Activated naive CD8-positive, alpha-beta T cell treated with anti-CD3 and anti-CD28 coated beads, Interleukin-2, amount 10 ng/mL, durations not matched to agents 7 days and 5 days (primary cell): ENCODE data around the gene MYH6. TPM values are rescaled to one million over a fixed set of nuclear protein-coding genes. Genes with fewer than 3 reads are reported as not detected.
"Not testable (repeated sequence)": the region's sequence is repeated elsewhere in the genome, so short reads cannot be mapped to it uniquely, and the experiment has no call there.

Source experiments
- ATAC-seq: fragments of 150-1000 bp; cut with Tn5 transposase; one replicate; pipeline ENCODE4 v1.10.0; 2021; ENCODE audit warnings: low read depth, moderate library complexity
- POLR2A ChIA-PET: fragments of 350-600 bp; sonication (Branson Sonifier 250); formaldehyde crosslinking; loops from one replicate; lab custom pipeline; 2021; ENCODE audit warnings: antibody characterized with exemption; lab: Charles Lee
- DNase-seq: peaks from one replicate; pipeline ENCODE4 v3.0.0; 2021
- H3K27ac Mint-ChIP-seq: one replicate; pipeline ENCODE4 v1.8.0; 2022; ENCODE audit warnings: mild to moderate bottlenecking, mixed read lengths
- H3K27me3 Mint-ChIP-seq: one replicate; pipeline ENCODE4 v1.8.0; 2022; ENCODE audit warnings: mild to moderate bottlenecking, moderate library complexity, mixed read lengths
- H3K36me3 Mint-ChIP-seq: one replicate; pipeline ENCODE4 v1.8.0; 2021; ENCODE audit warnings: mild to moderate bottlenecking, mixed read lengths
- H3K4me1 Mint-ChIP-seq: one replicate; pipeline ENCODE4 v1.8.0; 2021; ENCODE audit warnings: mixed read lengths
- H3K4me3 Mint-ChIP-seq: one replicate; pipeline ENCODE4 v1.8.0; 2022; ENCODE audit warnings: mild to moderate bottlenecking, moderate library complexity, mixed read lengths
- H3K9me3 Mint-ChIP-seq: one replicate; pipeline ENCODE4 v1.8.0; 2021; ENCODE audit warnings: mixed read lengths
- total RNA-seq, 2 experiments: library from RNA; stranded (reverse); gene quantifications; one replicate each; pipeline ENCODE4 v1.2.3, GENCODE V29; 2021

MYH6 gene
- total RNA-seq, 2 experiments from 2014 or later, result not detected

DNA sequence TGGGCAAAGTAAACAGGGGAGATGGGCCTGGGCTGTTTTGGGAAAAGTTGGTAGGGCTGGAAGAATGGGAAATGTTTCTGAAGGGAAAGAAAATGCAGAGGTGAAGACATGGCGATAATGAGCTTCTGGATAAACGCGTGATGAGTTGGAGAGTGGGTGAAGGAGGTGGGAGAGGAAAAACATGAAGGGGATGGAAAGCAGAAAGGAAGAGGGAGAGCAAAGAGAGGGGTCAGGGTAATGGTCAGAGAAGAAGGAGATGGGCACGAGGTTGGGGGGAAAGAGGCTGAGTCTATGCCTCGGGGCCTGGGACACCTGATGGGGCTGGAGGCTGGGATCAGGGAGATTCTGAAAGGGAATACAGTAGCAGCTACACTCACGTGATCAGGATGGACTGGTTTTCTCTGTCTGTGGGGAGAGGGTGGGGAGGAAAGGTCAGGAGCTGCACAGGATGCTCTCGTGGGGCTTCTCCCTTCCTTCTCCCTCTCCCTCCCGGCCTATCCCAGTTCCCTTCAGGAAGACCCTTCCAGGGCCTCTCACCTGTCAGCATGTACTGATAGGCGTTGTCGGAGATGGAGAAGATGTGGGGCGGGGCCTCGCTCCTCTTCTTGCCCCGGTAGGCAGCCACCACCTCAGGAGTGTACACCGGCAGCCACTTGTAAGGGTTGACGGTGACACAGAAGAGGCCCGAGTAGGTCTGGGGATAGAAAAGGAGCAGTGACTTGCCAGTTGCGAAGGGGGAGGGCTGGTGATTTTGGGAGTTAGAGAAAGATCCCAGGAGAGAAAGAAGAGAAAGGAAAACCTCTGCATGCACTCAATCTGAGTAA, 24.2 kb upstream of the MYH6 start:
- no peak for ATAC-seq
- H3K27me3 Mint-ChIP-seq, result peaks cover 4% of the 10 kb centered on the region
- no peak overlapping the region for H3K27ac Mint-ChIP-seq
- peaks cover 5% of the 10 kb centered on the region for H3K4me1 Mint-ChIP-seq
- H3K4me3 Mint-ChIP-seq, result no peak overlapping the region
- POLR2A ChIA-PET, result no interaction called here
- H3K9me3 Mint-ChIP-seq, result no peaks in the 10 kb centered on the region
- H3K36me3 Mint-ChIP-seq, result no peaks in the 10 kb centered on the region
- peak; percentile 13 for DNase-seq

DNA sequence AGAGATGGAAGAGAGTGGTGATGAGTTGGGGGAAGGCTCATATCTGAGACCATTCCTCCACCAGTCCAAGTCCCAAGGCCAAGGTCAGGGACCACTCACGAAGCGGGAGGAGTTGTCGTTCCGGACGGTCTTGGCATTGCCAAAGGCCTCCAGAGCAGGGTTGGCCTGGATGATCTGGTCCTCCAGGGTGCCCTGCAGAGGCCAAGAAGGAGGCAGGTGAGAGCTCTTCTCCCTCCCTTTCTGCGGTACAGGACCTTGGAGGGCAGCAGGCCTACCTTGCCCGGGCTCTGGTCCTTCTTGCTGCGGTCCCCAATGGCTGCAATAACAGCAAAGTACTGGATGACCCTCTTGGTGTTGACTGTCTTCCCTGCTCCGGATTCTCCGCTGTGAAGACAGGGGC, 23.4 kb upstream of the MYH6 start:
- Mint-ChIP-seq H3K4me1 (peaks cover 5% of the 10 kb centered on the region), H3K36me3 (no peaks in the 10 kb centered on the region), H3K9me3 (no peaks in the 10 kb centered on the region), H3K27me3 (peaks cover 4% of the 10 kb centered on the region), H3K27ac (no peak overlapping the region), H3K4me3 (no peak overlapping the region)
- DNase-seq (peak; percentile 9), ATAC-seq (no peak)
- POLR2A ChIA-PET, result no interaction called here

DNA sequence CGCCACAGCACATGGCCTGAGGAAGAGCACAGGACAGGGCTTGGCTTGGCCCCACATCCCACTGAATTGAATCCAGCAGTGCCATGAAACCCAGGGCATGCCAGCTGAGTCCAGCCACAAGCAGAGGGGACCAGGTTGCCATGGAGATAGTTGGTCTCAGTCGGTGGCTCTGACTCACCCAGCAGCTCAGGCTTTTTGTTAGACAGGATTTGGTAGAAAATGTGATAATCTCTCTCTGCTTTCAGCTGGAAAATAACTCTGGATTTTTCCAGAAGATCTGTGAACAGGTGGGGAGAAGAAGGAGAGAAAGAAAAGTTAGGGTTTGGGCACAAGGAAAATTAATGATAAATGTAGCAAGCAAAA, 22.6 kb upstream of the MYH6 start:
- Mint-ChIP-seq H3K9me3 (no peaks in the 10 kb centered on the region), H3K27ac (no peak overlapping the region), H3K27me3 (peaks cover 4% of the 10 kb centered on the region), H3K4me1 (peaks cover 5% of the 10 kb centered on the region), H3K36me3 (no peaks in the 10 kb centered on the region), H3K4me3 (no peak overlapping the region)
- ATAC-seq, result no peak
- POLR2A ChIA-PET, result no interaction called here
- peak; percentile 10 for DNase-seq

DNA sequence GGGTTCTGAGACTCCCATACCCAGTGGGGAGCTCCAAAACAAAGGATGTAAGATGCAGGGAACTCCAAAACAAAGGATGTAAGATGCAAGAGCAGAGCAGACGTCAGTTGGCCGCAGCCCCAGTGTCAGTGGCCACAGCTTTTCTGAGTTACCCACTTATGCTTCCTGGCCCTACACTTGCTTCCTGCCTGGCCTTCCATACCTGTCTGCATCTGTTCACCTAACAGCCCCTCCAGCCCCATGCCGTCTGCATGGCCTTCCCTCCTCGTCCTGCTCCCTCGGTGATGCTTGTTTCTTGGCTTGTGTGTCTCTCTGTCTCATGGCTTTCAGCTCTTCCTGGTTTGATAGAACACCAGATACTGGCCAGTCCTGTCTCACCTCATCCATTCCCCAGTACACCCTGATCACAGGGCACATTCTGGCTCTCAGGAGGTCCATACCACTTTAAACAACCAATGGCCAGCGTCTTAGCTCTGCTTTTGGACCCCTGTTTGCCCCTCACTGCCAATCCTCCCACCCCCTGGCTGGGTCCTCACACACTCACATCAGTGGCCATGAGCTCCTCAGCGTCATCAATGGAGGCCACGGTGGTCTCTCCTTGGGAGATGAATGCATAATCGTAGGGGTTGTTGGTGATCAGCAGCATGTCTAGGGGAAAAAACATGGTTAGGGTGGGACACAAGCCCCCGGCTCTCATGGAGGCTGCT, 22.1 kb upstream of the MYH6 start:
- Mint-ChIP-seq H3K27ac (no peak overlapping the region), H3K27me3 (peaks cover 4% of the 10 kb centered on the region), H3K9me3 (no peaks in the 10 kb centered on the region), H3K36me3 (no peaks in the 10 kb centered on the region), H3K4me3 (no peak overlapping the region), H3K4me1 (peaks cover 5% of the 10 kb centered on the region)
- POLR2A ChIA-PET, result no interaction called here
- ATAC-seq (no peak), DNase-seq (no peak)

DNA sequence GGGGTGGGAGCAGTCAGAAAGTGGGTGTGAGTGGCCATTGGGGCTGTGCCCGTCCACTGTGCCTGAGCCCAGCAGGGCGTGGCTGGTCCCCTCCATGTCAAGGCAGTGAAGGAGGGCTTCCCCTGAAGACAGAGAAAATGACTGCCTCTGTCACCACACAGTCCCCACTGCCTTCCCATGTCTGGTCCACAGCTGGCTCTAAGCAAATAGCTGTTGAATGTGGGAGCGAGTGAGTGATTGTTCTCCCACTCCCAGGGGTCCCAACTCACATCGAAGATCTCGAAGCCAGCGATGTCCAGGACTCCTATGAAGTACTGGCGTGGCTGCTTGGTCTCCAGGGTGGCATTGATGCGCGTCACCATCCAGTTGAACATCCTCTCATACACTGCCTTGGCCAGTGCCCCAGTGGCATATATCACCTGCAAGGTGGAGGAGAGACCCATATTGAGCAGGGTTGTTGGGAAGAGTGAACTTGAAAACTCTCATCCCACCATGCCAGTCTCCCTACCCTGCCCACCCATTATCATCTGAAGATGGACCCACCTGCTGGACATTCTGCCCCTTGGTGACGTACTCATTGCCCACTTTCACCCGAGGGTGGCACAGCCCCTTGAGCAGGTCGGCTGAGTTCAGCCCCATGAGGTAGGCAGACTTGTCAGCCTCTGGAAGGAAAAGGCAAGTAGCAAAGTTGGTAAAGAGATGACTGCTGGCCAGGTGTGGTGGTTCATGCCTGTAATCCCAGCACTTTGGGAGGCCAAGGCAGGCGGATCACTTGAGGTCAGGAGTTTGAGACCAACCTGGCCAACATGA, 20.8 kb upstream of the MYH6 start:
- H3K36me3 Mint-ChIP-seq, result no peaks in the 10 kb centered on the region
- no peaks in the 10 kb centered on the region for H3K9me3 Mint-ChIP-seq
- DNase-seq, result no peak
- ATAC-seq, result no peak
- peaks cover 4% of the 10 kb centered on the region for H3K27me3 Mint-ChIP-seq
- no peak overlapping the region for H3K4me3 Mint-ChIP-seq
- peaks cover 5% of the 10 kb centered on the region for H3K4me1 Mint-ChIP-seq
- no peak overlapping the region for H3K27ac Mint-ChIP-seq
- POLR2A ChIA-PET, result no interaction called here

DNA sequence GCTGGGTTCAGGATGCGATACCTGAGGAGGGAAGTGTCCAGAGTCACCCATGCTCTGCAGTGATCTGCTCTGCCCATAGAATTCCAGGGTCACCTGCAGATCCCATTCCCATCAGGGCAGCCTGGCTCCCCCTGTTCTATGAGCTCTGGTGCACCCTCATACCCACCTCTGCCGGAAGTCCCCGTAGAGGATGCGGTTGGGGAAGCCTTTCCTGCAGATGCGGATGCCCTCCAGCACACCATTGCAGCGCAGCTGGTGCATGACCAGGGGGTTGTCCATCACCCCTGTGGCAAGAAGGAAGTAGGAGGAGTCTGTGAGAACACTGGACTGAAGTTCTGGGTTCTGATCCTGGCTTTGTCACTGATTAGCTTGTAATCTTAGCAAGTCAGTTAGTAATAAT, 17.7 kb upstream of the MYH6 start:
- POLR2A ChIA-PET, H3K27ac Mint-ChIP-seq, H3K4me3 Mint-ChIP-seq, H3K9me3 Mint-ChIP-seq, H3K36me3 Mint-ChIP-seq, DNase-seq, H3K27me3 Mint-ChIP-seq, ATAC-seq: not testable (repeated sequence)
- H3K4me1 Mint-ChIP-seq, result peaks cover 18% of the 10 kb centered on the region

DNA sequence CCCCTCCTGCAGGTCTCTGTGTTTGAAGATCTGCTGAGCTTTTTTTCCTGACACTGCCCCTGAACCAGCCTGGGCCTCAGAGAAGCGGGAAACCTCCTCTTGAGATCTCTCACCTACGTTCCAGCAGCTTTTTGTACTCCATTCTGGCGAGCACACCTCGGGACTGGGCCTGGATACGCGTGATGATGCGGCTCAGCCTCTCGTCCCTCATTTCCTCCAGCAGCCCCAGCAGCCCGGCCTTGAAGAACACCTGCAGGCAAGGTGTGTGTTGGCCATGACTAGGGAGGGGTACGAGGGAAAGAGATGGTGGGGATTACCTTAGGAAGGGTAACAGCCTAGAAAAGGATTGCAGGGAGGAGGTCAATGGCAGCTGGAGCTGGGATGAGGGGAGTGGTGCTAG, 17.1 kb upstream of the MYH6 start:
- Mint-ChIP-seq H3K27ac (peak overlapping the region; percentile 7), H3K4me3 (no peak overlapping the region), H3K9me3 (no peaks in the 10 kb centered on the region), H3K4me1 (peaks cover 15% of the 10 kb centered on the region), H3K36me3 (no peaks in the 10 kb centered on the region), H3K27me3 (peaks cover 2% of the 10 kb centered on the region)
- ATAC-seq, result no peak
- POLR2A ChIA-PET, result no interaction called here
- no peak for DNase-seq

DNA sequence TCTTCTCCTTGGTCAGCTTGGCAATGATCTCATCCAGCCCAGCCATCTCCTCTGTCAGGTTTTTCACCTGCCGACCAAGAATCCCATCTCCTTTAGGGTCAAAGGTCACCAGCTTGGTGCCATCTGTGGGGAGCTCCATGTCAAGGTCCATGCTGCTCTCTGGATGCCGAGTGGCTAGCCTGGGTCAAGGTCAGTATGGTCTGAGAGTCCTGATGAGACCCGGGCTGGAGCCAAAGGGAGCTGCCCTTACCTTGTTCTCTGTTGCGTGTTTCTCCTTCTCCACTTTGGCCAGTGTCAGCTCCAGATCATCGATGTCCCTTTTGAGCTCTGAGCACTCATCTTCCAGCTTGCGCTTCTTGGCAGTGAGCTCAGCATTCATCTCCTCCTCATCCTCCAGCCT, 15.6 kb upstream of the MYH6 start:
- Mint-ChIP-seq H3K36me3 (no peaks in the 10 kb centered on the region), H3K27ac (no peak overlapping the region), H3K27me3 (no peaks in the 10 kb centered on the region), H3K4me3 (no peak overlapping the region), H3K9me3 (no peaks in the 10 kb centered on the region), H3K4me1 (peaks cover 15% of the 10 kb centered on the region)
- ATAC-seq (no peak), DNase-seq (no peak)
- POLR2A ChIA-PET, result no interaction called here

DNA sequence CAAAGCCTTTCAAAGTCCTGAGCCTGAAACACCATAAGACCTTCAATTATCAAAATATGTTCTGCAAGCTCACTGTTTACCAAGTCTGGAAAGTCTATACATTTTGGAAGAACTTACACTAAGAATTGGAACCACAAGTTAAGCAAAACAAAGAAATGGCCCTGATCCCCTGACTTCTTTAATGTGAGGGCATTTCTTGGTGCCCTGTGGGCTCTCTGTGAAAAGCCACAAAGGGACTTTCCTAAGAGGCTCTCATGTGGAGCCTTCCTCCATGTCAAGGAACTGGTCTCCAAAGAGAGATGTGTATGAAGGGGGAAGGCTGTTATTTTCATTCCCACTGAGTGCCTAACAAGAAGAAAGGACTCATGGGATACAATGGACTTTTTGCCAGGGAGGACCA, 13.5 kb upstream of the MYH6 start:
- no peak for DNase-seq
- Mint-ChIP-seq H3K4me1 (peaks cover 15% of the 10 kb centered on the region), H3K9me3 (no peaks in the 10 kb centered on the region), H3K27me3 (no peaks in the 10 kb centered on the region), H3K27ac (peak overlapping the region; percentile 9), H3K4me3 (no peak overlapping the region), H3K36me3 (no peaks in the 10 kb centered on the region)
- peak; percentile 75 for ATAC-seq
- POLR2A ChIA-PET, result no interaction called here

DNA sequence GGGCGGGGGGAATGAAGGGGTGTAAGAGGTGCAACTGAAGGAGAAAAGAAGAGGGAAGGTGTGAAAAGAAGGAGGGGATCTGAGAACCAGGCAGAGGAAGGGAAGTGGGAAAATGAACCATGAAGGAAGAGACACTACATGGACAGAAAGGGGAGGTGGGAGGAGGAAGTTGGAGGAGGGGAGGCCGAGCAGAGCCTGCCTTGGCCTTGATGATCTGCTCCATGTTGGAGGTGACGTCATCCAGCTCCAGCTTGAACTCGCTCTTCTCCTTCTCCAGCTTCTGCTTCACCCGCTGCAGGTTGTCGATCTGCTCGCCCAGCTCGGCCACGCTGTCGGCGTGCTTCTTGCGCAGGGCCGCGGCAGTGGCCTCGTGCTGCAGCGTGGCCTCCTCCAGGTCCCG, 11.6 kb upstream of the MYH6 start:
- H3K27ac Mint-ChIP-seq, H3K9me3 Mint-ChIP-seq, H3K4me3 Mint-ChIP-seq, DNase-seq, H3K27me3 Mint-ChIP-seq, POLR2A ChIA-PET, H3K36me3 Mint-ChIP-seq, ATAC-seq: not testable (repeated sequence)
- H3K4me1 Mint-ChIP-seq, result peaks cover 15% of the 10 kb centered on the region

DNA sequence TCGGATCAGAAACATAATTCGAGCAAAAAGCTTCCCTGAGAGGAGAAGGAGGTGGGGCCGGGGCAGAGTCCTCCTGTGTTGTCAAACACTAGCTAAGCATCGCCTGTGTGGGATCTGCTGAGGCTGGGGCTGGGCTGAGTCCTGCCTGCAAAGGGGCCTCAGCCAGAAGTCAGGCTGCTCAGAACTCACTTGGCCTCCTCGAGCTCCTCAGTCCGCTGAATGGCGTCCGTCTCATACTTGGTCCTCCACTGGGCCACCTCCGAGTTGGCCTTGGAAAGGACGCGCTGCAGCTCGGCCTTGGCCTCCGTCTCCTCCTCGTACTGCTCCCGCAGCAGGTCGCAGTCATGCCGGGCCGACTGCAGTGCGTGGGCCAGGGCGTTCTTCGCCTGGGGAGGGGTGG, 9.9 kb upstream of the MYH6 start:
- POLR2A ChIA-PET, result no interaction called here
- Mint-ChIP-seq H3K36me3 (no peaks in the 10 kb centered on the region), H3K27ac (no peak overlapping the region), H3K9me3 (no peaks in the 10 kb centered on the region), H3K27me3 (no peaks in the 10 kb centered on the region), H3K4me1 (peaks cover 15% of the 10 kb centered on the region), H3K4me3 (no peak overlapping the region)
- no peak for DNase-seq
- no peak for ATAC-seq

DNA sequence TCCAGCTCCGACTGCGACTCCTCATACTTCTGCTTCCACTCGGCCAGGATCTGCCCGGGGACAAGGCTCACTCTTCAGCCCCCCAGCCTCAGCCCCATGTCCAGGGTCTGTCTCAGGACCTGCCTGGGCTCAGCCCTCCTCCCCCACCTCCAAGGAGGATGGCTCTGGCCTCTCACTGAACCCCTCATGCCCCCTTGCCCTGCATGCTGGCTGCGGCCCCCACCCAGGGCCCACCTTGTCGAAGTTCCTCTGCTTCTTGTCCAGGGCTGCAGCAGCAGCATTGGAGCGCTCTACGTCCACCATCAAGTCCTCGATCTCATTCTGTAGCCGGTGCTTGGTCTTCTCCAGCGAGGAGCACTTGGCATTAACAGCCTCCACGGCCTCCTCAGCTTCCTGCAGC, 9.2 kb upstream of the MYH6 start:
- H3K27me3 Mint-ChIP-seq, H3K9me3 Mint-ChIP-seq, H3K27ac Mint-ChIP-seq, POLR2A ChIA-PET, ATAC-seq, H3K36me3 Mint-ChIP-seq, DNase-seq, H3K4me3 Mint-ChIP-seq: not testable (repeated sequence)
- H3K4me1 Mint-ChIP-seq, result peaks cover 15% of the 10 kb centered on the region

DNA sequence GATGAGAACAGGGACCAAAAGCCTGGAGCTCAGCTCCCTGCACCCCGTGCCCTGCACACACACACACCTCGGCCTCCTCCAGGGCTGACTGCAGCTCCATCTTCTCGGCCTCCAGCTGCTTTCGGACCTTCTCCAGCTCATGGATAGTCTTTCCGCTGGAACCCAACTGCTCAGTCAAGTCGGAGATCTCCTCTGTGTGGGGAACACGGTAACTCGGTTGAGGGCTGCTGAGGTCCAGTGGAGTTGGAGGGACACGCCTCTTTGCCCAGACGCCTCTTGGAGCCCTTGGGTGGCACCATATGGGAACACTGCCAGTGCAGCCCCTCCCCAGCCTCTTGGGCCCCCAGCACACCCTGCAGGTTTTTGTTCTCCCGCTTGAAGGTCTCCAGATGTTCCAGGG, 8.7 kb upstream of the MYH6 start:
- ATAC-seq, result no peak
- Mint-ChIP-seq H3K27me3 (no peaks in the 10 kb centered on the region), H3K4me1 (peaks cover 12% of the 10 kb centered on the region), H3K9me3 (no peaks in the 10 kb centered on the region), H3K4me3 (no peak overlapping the region), H3K27ac (no peak overlapping the region), H3K36me3 (no peaks in the 10 kb centered on the region)
- no peak for DNase-seq
- POLR2A ChIA-PET, result no interaction called here
